ENCODE measurements around the gene AKR1C8.

- TF ChIP-seq CTCF (conservative IDR thresholded peaks at IDR 0.05 in 1 of 2, IDR thresholded peaks at IDR 0.05 in 1 of 2; ENCODE audit: low read depth in 1 of 2, low read length in 2 of 2) (no peak), EZH2 (IDR thresholded peaks at IDR 0.05; ENCODE audit: low read length, missing control alignments) (no peak)
Measured at GRCh38 chr10:5147255-5147980, 37.5 kb downstream of the AKR1C8 start.

Measured in fibroblast of lung (primary cell).